SK-N-SH (cell line): ENCODE data around the gene IQCK. TPM values are rescaled to one million over a fixed set of nuclear protein-coding genes. Genes with fewer than 3 reads are reported as not detected.

Experiments used
- CTCF ChIA-PET: fragments of 300-600, 350-600 bp; formaldehyde crosslinking; extraction: SDS; loops from one replicate; lab custom pipeline; 2021; lab: Yijun Ruan, JAX
- POLR2A ChIA-PET: fragments of 350-600 bp; sonication (Branson Sonifier 250); formaldehyde crosslinking; extraction: SDS; loops from one replicate; lab custom pipeline; 2020; ENCODE audit warnings: antibody characterized with exemption, inconsistent platforms; lab: Yijun Ruan, JAX
- DNase-seq: peaks from one replicate; pipeline ENCODE4 v3.0.0; 2012
- H2AFZ ChIP-seq: fragments of 200-600 bp; sonication (generic); 2 replicates; pipeline ENCODE4 v1.8.1; 2016; ENCODE audit warnings: antibody characterized with exemption, mild to moderate bottlenecking, low read depth
- H3F3A ChIP-seq: fragments of 200-600 bp; sonication (generic); replicated peaks from 2 replicates; pipeline ENCODE3; 2016; ENCODE audit warnings: antibody characterized with exemption, mild to moderate bottlenecking; ENCODE audit not compliant: insufficient read depth
- H3K27ac ChIP-seq, 2 experiments: fragments of 200-500 bp in 1 of 2; fragments of 200-600 bp in 1 of 2; sonication (Bioruptor generic) in 1 of 2; sonication (generic), shearing (Covaris generic) in 1 of 2; 2 replicates each; pipeline versions ENCODE4 v1.5.1 to v1.6.1; 2014 to 2016; ENCODE audit warnings: low read depth in 2 of 2, inconsistent platforms in 1 of 2, low read length in 1 of 2, mild to moderate bottlenecking in 1 of 2, mixed read lengths in 1 of 2
- H3K27me3 ChIP-seq: fragments of 200-600 bp; sonication (generic), shearing (Covaris generic); 2 replicates; pipeline ENCODE4 v1.6.1; 2016; ENCODE audit warnings: mixed run types; ENCODE audit not compliant: insufficient read depth
- H3K36me3 ChIP-seq, 2 experiments: fragments of 200-500 bp in 1 of 2; fragments of 200-600 bp in 1 of 2; sonication (Bioruptor generic) in 1 of 2; sonication (generic) in 1 of 2; replicated peaks in 1 of 2; 2 replicates each; pipeline versions ENCODE3 to v1.5.1; 2014 to 2016; ENCODE audit warnings: low read length in 1 of 2, mild to moderate bottlenecking in 1 of 2; ENCODE audit not compliant: insufficient read depth in 2 of 2, control insufficient read depth in 1 of 2
- H3K4me1 ChIP-seq, 2 experiments: fragments of 200-500 bp in 1 of 2; fragments of 200-600 bp in 1 of 2; sonication (Bioruptor generic) in 1 of 2; sonication (generic), shearing (Covaris generic) in 1 of 2; 2 replicates each; pipeline versions ENCODE4 v1.5.1 to v1.6.1; 2014 to 2016; ENCODE audit warnings: low read depth in 1 of 2, low read length in 1 of 2, mixed run types in 1 of 2; ENCODE audit not compliant: insufficient read depth in 2 of 2, control insufficient read depth in 1 of 2
- H3K4me2 ChIP-seq: fragments of 200-600 bp; sonication (generic), shearing (Covaris generic); 2 replicates; pipeline ENCODE4 v1.6.1; 2017; ENCODE audit warnings: mixed run types
- H3K4me3 ChIP-seq, 2 experiments: fragments of 200-500 bp in 1 of 2; fragments of 200-600 bp in 1 of 2; sonication (Bioruptor generic) in 1 of 2; sonication (generic), shearing (Covaris generic) in 1 of 2; 2 replicates each; pipeline versions ENCODE4 v1.5.1 to v1.8.1; 2014 to 2016; ENCODE audit warnings: low read depth in 2 of 2, inconsistent platforms in 1 of 2, low read length in 1 of 2, mild to moderate bottlenecking in 1 of 2, mixed read lengths in 1 of 2, moderate library complexity in 1 of 2
- H3K79me2 ChIP-seq: fragments of 200-600 bp; sonication (generic); 2 replicates; pipeline ENCODE4 v1.8.1; 2017; ENCODE audit warnings: mild to moderate bottlenecking; ENCODE audit not compliant: insufficient read depth
- H3K9ac ChIP-seq: fragments of 200-600 bp; sonication (generic); 2 replicates; pipeline ENCODE4 v1.6.1; 2017; ENCODE audit warnings: mixed run types
- H3K9me2 ChIP-seq: fragments of 200-600 bp; sonication (generic); 2 replicates; pipeline ENCODE4 v1.6.1; 2017; ENCODE audit warnings: mixed run types
- H3K9me3 ChIP-seq: fragments of 200-600 bp; sonication (generic); 2 replicates; pipeline ENCODE4 v1.6.1; 2017; ENCODE audit warnings: mixed run types, mild to moderate bottlenecking, moderate library complexity
- H4K20me1 ChIP-seq: fragments of 200-600 bp; sonication (generic); 2 replicates; pipeline ENCODE4 v1.6.1; 2017; ENCODE audit warnings: mild to moderate bottlenecking, mixed run types; ENCODE audit not compliant: insufficient read depth
- CTCF ChIP-seq: fragments of 200-600 bp; sonication (generic); IDR thresholded peaks from 2 replicates; pipeline ENCODE4 v1.6.1; 2017; ENCODE audit warnings: antibody characterized with exemption, mild to moderate bottlenecking, moderate library complexity
- MXI1 ChIP-seq: IDR thresholded peaks from 2 replicates; pipeline ENCODE4 v1.6.1; 2012; ENCODE audit warnings: mild to moderate bottlenecking, low read depth, low read length, improper control_type of control experiment
- POLR2AphosphoS5 ChIP-seq: IDR thresholded peaks from 2 replicates; pipeline ENCODE4 v1.6.1; 2012; ENCODE audit warnings: low read depth, low read length
- REST ChIP-seq: IDR thresholded peaks from 2 replicates; pipeline ENCODE4 v1.6.1; 2012; ENCODE audit warnings: mild to moderate bottlenecking, low read depth, low read length, moderate library complexity
- RXRA ChIP-seq: IDR thresholded peaks from 2 replicates; pipeline ENCODE4 v1.4.0; 2012; ENCODE audit warnings: low read depth, mild to moderate bottlenecking, borderline replicate concordance
- SMC3 ChIP-seq: IDR thresholded peaks from 2 replicates; pipeline ENCODE4 v1.6.1; 2012; ENCODE audit warnings: low read depth, low read length, improper control_type of control experiment
- TEAD4 ChIP-seq: IDR thresholded peaks from 2 replicates; pipeline ENCODE4 v1.4.0; 2012; ENCODE audit warnings: mild to moderate bottlenecking, borderline replicate concordance; ENCODE audit not compliant: insufficient read depth
- USF1 ChIP-seq: IDR thresholded peaks from 2 replicates; pipeline ENCODE4 v1.4.0; 2012; ENCODE audit warnings: low read depth, borderline replicate concordance
- YY1 ChIP-seq: IDR thresholded peaks from 2 replicates; pipeline ENCODE4 v1.4.0; 2012; ENCODE audit warnings: low read depth, mild to moderate bottlenecking
- ZBTB33 ChIP-seq: IDR thresholded peaks from 2 replicates; pipeline ENCODE4 v1.4.0; 2012; ENCODE audit warnings: low read depth, borderline replicate concordance
- polyA plus RNA-seq, 3 experiments: library from polyadenylated mRNA; depleted of rRNA; stranded (reverse); fragments of >200 nt; gene quantifications; 2 replicates each; pipeline ENCODE4 v1.2.3, GENCODE V29; 2012

The IQCK gene
- polyA plus RNA-seq, 1 of the 3 experiments (the other 2 are of a cell fraction), result 7.3 TPM

GRCh38 chr16:19812986-19813385, 94.9 kb downstream of the IQCK start:
- Histone ChIP-seq H3K27ac (no peak overlapping the region), H3K9ac (no peak overlapping the region), H3K9me3 (no peaks in the 10 kb centered on the region), H3K79me2 (no peaks in the 10 kb centered on the region), H4K20me1 (no peaks in the 10 kb centered on the region), H3F3A (no peaks in the 10 kb centered on the region), H3K4me1 (peaks cover 0 to 10% of the 10 kb centered on the region in 2 experiments; a peak in 1 of 4 replicates), H2AFZ (no peak overlapping the region), H3K4me2 (no peak overlapping the region), H3K27me3 (no peaks in the 10 kb centered on the region), H3K36me3 (no peaks in the 10 kb centered on the region), H3K4me3 (no peak overlapping the region), H3K9me2 (no peaks in the 10 kb centered on the region)
- DNase-seq, result no peak
- ChIA-PET CTCF (no interaction called here), POLR2A (interaction anchor here (0.7 kb wide), 1 partner anchor 8 kb away, joined by 3 read pairs; no protein-coding TSS in a partner anchor)
- TF ChIP-seq ZBTB33, result no peak
- no peak for TF ChIP-seq USF1
- TF ChIP-seq REST, result no peak
- TF ChIP-seq MXI1, result no peak
- no peak for TF ChIP-seq RXRA
- TF ChIP-seq CTCF, result no peak
- no peak for TF ChIP-seq YY1
- no peak for TF ChIP-seq TEAD4
- no peak for TF ChIP-seq POLR2AphosphoS5
- TF ChIP-seq SMC3, result no peak
